C1 segment of cervical spinal cord (tissue), 14 donors: Measurements from ENCODE around the gene SH2D2A.
"Not testable (repeated sequence)": the region's sequence is repeated elsewhere in the genome, so short reads cannot be mapped to it uniquely, and the experiment has no call there.

Experiments used
- DNase-seq, 14 donors: peaks; one replicate each; lab custom pipeline; 2025; lab: John Stamatoyannopoulos, UW

SH2D2A gene

DNA sequence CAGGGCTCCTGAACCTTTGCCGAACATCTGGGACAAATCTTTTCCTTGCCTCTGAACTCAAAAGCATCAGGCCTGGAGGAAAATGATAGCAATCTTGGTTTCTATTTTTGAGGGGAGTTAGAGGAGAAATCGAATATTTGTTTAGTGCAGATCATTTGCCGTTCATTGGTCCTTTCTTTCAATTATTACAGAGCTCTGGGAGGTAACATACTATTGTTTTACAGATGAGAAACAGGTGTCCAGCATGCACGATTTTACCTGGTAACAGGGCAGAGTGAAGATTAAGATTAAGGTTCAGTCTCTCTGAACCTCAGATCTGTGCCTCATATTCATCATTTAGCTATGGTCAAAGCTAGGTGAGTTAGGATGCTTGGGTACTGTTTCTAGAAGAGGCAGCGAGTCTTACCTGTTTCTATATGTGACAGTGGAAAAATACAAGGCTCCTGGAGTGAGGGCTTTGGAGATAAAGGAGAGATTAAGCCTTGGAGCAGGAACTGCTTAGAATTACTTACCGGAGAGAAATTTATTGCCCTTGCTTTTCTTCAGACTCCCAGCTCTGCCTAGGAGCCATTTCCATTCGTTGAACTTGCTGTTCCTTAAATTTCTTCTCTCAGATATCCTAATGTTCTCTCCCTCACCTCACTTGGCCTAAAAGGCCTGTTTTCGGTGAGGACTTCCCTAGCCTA lies 47.9 kb downstream of the SH2D2A start:
- no peak for DNase-seq

DNA sequence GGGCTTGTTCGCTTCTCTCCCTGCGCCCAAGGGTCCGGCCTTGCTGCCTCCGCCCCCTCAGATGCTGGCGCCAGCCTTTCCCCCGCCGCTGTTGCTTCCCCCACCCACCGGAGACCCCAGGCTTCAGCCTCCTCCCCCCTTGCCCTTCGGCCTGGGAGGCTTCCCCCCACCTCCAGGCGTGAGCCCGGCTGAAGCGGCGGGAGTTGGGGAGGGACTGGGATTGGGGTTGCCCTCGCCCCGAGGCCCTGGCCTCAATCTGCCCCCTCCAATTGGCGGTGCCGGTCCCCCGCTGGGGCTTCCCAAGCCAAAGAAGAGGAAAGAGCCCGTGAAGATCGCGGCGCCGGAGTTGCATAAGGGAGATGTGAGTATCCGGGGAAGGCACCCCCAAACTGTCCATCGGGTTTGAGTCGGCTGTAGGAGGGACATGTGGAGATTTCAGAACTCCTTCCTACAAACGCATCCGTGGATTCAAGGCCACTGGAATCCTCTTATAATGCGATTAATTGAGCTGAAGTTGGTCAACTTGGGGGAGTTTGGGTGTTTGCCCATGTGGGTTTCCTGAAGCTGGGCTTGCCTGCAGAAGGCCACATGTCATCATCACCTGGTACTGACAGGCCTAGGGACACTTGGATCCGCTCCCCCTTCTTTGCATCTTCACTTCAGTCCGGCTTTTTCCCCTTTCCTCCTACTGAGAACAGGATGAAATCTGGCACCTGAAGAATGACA lies 48.6 kb downstream of the SH2D2A start:
- DNase-seq: peak in 9 of 14 donors; percentile 10 to 64 (median 43)

GRCh38 chr1:156767101-156767878 lies 49.4 kb downstream of the SH2D2A start, which contains the start of gene PRCC:
Gene PRCC, plus strand, starts transcription at chr1:156767535. Its CDS starts 237 bp downstream, at chr1:156767772.
- peak; percentile 85 to 100 (median 98) for DNase-seq

DNA sequence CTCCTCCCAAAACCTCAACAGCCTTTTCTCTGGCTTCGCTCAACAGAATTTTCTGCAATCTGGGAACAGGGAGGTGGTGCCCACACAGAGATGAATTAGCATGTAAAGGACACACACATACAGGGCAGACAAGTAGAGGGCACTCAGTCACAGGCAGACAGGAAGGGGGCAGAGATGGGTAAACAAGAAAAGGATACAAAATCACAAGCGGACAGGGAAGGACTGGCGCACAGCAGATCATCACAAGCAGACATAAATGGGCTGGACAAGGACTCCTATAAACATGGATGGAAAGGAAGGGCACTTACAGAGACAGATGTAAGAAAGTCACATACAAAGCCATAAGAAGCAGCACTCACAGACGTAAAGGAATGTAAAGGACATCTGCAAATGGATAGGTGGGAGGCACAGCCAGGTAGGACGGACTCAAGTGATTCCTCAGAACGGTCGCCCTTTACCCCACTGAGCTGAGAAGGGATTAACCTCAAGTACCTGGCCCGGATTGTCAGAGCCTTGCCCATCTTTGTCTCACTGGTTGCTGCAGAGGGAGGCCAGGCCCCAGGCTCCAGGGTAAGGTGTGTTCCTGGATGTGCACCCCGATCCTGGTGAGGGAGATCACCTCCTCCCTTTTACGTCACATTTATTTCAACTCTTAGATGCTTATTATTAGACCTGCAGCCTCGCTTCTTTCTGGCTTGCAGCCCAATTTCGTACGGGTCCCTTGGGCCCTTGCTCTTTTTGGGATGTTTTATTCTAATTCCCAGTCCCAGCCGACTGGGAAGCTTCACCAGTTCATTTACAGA lies 50.1 kb downstream of the SH2D2A start:
- peak in 3 of 14 donors; percentile 33 to 62 (median 46) for DNase-seq

GRCh38 chr1:156765666-156766065 lies 51.0 kb downstream of the SH2D2A start:
- no peak for DNase-seq

DNA sequence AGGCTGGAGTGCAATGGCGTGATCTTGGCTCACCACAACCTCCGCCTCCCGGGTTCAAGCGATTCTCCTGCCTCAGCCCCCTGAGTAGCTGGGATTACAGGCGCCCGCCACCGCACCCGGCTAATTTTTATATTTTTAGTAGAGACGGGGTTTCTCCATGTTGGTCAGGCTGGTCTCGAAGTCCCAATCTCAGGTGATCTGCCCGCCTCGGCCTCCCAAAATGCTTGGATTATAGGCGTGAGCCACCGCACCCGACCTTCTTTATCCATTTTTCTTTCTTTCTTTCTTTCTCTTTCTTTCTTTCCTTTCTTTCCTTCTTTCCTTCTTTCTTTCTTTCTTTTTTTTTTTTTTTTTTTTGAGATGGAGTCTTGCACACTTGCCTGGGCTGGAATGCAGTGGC lies 51.5 kb downstream of the SH2D2A start:
- not testable (repeated sequence) for DNase-seq

DNA sequence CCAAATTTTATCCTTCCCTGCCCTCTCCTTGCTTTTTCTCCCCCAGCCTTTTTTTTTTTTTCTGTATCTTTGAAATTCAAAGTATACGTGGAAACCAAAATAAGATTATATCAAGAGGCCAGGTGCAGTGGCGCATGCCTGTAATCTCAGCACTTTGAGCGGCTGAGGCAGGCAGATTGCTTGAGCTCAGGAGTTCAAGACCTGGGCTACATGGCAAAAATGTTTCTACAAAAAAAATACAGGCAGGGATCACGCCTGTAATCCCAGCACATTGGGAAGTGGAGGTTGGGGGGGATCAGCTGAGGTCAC lies 55.9 kb downstream of the SH2D2A start:
- DNase-seq: no peak

- peak in 2 of 14 donors; percentile 30 to 86 for DNase-seq
These were observed 56.4 kb downstream of the SH2D2A start for GRCh38 chr1:156760092-156760795.

- not testable (repeated sequence) for DNase-seq
These were observed 58.9 kb downstream of the SH2D2A start for GRCh38 chr1:156757572-156758253.

DNA sequence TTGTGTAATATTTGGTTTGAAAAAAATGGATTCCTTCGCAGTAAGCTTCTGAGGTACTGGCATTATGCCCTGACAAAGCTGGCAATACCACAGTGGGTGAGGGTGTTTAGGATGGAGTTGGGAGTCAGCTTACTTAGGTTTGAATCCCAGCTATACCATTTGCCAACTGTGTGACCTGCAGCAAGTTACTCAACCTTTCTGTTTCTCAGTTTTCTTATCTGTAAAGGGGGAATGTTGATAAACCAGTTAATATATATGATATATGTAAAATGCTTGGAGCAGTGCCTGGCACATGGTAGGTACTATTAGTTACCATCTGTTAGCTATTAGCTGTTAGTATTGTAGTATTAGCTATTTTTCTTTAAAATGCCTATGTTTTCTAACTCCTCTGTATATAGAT lies 60.3 kb downstream of the SH2D2A start:
- no peak for DNase-seq
